ENCODE data around the gene SMIM1. TPM values are rescaled to one million over a fixed set of nuclear protein-coding genes. Genes with fewer than 3 reads are reported as not detected.

SMIM1 gene
- total and polyA plus RNA-seq, 2 donors from 2014 or later = 7.0 to 49.5 TPM

DNA sequence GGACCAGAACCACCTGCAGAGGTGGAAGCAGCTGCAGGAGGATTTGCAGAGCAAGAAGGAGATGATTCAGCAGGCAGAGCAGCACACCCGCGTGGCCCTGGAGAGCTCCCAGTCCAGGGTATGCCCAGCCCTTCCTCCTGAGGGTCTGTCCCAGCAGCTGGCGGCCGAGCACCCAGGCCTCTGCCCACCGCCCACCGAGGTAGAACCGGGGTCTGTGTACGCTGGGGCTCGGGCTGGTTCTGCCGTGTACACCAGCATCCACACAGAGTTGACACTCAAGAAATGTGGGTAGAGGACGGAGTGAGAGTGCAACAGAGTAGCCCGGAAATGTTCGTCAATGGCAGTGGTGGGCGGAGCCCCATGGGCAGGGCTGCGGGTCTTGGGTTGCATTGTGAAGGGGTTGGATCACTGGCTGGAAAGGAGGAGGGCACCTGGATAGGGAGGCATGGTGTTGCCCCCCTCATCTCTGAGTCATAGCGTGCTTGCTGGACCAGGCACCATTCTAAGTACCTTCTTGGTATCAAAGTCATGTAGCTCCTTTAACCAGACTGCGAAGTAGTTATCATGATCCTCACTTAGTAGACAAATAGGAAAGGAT is 5.1 kb upstream of the SMIM1 start:
- Histone ChIP-seq H3K4me1 (ENCODE audit: control insufficient read depth in 2 of 3, insufficient read depth in 2 of 3, low read depth in 1 of 3, low read length in 3 of 3) (peaks cover 0 to 5% (median 0%) of the 10 kb centered on the region in 3 donors), H3K27me3 (ENCODE audit: control insufficient read depth, insufficient read depth, low read length) (no peaks in the 10 kb centered on the region), H3K36me3 (ENCODE audit: control insufficient read depth in 2 of 3, insufficient read depth in 3 of 3, low read length in 3 of 3) (no peaks in the 10 kb centered on the region), H3K9me3 (ENCODE audit: control insufficient read depth in 2 of 3, insufficient read depth in 1 of 3, low read length in 3 of 3) (no peaks in the 10 kb centered on the region), H3K9ac (ENCODE audit: low read length in 3 of 3) (no peak overlapping the region), H3K4me3 (ENCODE audit: low read length in 3 of 3) (no peak overlapping the region), H3K27ac (ENCODE audit: low read depth in 2 of 2, low read length in 2 of 2) (no peak overlapping the region)
- DNase-seq = no peak
- intact Hi-C loops (cut with DNase I) = no loop called here
- no peak for FAIRE-seq
- TF ChIP-seq CTCF (IDR thresholded peaks at IDR 0.05; ENCODE audit: borderline replicate concordance, extremely low read depth, insufficient read depth) = no peak

DNA sequence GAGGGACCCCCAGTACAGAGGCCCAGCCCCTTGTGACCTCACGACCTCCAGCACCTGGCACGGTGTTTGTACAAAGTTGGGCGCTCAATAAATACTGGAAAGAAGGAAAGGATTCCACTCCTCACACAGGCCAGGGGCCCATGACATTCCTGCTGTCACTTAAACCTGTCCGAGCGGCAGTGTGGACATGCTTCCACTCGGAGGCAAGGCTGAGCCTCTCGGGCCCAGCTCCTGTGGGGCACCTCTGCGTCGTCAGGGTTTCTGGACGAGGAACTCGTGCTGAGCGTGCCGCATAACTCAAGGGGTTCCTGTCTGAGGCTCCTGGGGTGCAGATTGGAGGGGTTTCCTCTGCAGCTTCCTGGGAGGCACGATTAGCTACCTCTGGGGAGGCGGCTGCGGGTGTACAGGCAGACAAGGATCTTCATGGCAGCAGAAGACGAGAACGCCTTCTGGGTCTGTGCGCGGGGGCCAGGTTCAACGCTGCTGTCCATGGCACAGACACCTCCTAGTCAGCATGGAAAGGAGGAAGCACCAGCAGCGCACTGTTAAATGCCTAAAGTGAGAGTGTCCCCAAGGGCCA is 3.6 kb upstream of the SMIM1 start:
- peak in 1 of 5 donors; percentile 62 for DNase-seq
- Histone ChIP-seq H3K36me3 (ENCODE audit: control insufficient read depth in 2 of 3, insufficient read depth in 3 of 3, low read length in 3 of 3) (no peaks in the 10 kb centered on the region), H3K9me3 (ENCODE audit: control insufficient read depth in 2 of 3, insufficient read depth in 1 of 3, low read length in 3 of 3) (no peaks in the 10 kb centered on the region), H3K27me3 (ENCODE audit: control insufficient read depth, insufficient read depth, low read length) (no peaks in the 10 kb centered on the region), H3K4me3 (ENCODE audit: low read length in 3 of 3) (no peak overlapping the region), H3K9ac (ENCODE audit: low read length in 3 of 3) (no peak overlapping the region), H3K27ac (ENCODE audit: low read depth in 2 of 2, low read length in 2 of 2) (no peak overlapping the region), H3K4me1 (ENCODE audit: control insufficient read depth in 2 of 3, insufficient read depth in 2 of 3, low read depth in 1 of 3, low read length in 3 of 3) (peaks cover 0 to 10% (median 7%) of the 10 kb centered on the region in 3 donors)
- no peak for FAIRE-seq
- intact Hi-C loops (cut with DNase I) = no loop called here
- TF ChIP-seq CTCF (IDR thresholded peaks at IDR 0.05; ENCODE audit: borderline replicate concordance, extremely low read depth, insufficient read depth) = no peak

DNA sequence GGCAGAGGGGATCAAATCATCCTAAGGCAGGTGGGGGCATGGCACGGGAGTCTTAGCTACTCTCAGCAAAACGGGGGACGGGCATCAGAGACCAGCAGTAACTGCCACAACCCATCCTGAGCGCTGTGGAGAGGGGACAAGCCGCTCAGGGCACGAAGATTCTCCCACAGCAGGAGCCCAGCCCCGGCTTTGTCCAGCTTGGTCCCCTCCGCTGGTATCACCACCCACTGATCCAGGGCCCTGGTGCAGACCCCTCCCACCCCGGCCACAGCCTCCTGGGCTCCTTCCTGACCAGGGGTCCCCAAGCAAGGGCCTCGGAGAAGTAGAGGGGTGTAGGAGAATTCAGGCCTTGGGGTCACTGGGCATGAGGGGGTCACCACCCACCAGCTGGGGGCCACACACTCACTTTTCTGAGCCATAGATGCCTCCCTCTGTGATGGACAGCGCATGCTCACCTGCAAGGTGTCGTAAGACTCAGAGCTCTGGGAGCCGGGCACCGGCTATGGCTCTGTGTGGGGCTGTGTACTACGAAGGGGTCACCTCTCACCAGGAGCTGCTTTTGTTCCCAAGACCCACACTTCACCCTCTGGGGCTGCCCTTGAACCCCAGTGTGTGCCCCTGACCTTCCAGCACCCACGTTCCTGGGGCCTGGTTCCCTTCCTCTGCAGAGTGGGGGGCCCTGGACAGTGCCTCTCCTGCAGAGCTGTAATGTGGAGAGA is 2.3 kb upstream of the SMIM1 start:
- H3K4me1 ChIP-seq (ENCODE audit: control insufficient read depth in 2 of 3, insufficient read depth in 2 of 3, low read depth in 1 of 3, low read length in 3 of 3) = peaks cover 0 to 15% (median 7%) of the 10 kb centered on the region in 3 donors
- no peak for FAIRE-seq
- no peak overlapping the region for H3K9ac ChIP-seq (ENCODE audit: low read length in 3 of 3)
- no peak overlapping the region for H3K4me3 ChIP-seq (ENCODE audit: low read length in 3 of 3)
- no peak overlapping the region for H3K27ac ChIP-seq (ENCODE audit: low read depth in 2 of 2, low read length in 2 of 2)
- intact Hi-C loops (cut with DNase I) = no loop called here
- H3K9me3 ChIP-seq (ENCODE audit: control insufficient read depth in 2 of 3, insufficient read depth in 1 of 3, low read length in 3 of 3) = no peaks in the 10 kb centered on the region
- DNase-seq = peak in 1 of 5 donors; percentile 59
- no peaks in the 10 kb centered on the region for H3K27me3 ChIP-seq (ENCODE audit: control insufficient read depth, insufficient read depth, low read length)
- H3K36me3 ChIP-seq (ENCODE audit: control insufficient read depth in 2 of 3, insufficient read depth in 3 of 3, low read length in 3 of 3) = no peaks in the 10 kb centered on the region
- TF ChIP-seq CTCF (IDR thresholded peaks at IDR 0.05; ENCODE audit: borderline replicate concordance, extremely low read depth, insufficient read depth) = no peak
